ENCODE results near the gene RBM26. TPM values are rescaled to one million over a fixed set of nuclear protein-coding genes. Genes with fewer than 3 reads are reported as not detected.

The RBM26 gene
- polyA plus RNA-seq, 1 donor from 2014 or later: 112 TPM

GRCh38 chr13:79448413-79448812 is 42.4 kb upstream of the RBM26 start:
- Histone ChIP-seq H3K36me3 (ENCODE audit: insufficient read depth, low read length) (no peaks in the 10 kb centered on the region), H3K27ac (ENCODE audit: low read length) (no peak overlapping the region), H3K9me3 (ENCODE audit: low read length) (no peaks in the 10 kb centered on the region), H3K9me2 (ENCODE audit: insufficient read depth, low read length) (no peaks in the 10 kb centered on the region), H3K27me3 (ENCODE audit: insufficient read depth, low read depth, low read length) (no peaks in the 10 kb centered on the region), H3K4me2 (ENCODE audit: low read length) (no peak overlapping the region), H3K79me2 (replicated peaks; ENCODE audit: insufficient read depth, low read length) (no peaks in the 10 kb centered on the region), H2AFZ (ENCODE audit: low read depth, low read length) (no peak overlapping the region), H3F3A (ENCODE audit: insufficient read depth, low read length, poor library complexity, severe bottlenecking) (no peaks in the 10 kb centered on the region), H4K20me1 (ENCODE audit: insufficient read depth) (no peaks in the 10 kb centered on the region), H3K4me3 (ENCODE audit: low read length) (no peak overlapping the region), H3K9ac (ENCODE audit: low read length) (no peak overlapping the region)
- TF ChIP-seq, protein P1, sequence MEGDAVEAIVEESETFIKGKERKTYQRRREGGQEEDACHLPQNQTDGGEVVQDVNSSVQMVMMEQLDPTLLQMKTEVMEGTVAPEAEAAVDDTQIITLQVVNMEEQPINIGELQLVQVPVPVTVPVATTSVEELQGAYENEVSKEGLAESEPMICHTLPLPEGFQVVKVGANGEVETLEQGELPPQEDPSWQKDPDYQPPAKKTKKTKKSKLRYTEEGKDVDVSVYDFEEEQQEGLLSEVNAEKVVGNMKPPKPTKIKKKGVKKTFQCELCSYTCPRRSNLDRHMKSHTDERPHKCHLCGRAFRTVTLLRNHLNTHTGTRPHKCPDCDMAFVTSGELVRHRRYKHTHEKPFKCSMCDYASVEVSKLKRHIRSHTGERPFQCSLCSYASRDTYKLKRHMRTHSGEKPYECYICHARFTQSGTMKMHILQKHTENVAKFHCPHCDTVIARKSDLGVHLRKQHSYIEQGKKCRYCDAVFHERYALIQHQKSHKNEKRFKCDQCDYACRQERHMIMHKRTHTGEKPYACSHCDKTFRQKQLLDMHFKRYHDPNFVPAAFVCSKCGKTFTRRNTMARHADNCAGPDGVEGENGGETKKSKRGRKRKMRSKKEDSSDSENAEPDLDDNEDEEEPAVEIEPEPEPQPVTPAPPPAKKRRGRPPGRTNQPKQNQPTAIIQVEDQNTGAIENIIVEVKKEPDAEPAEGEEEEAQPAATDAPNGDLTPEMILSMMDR (IDR thresholded peaks at IDR 0.05; ENCODE audit: poor library complexity, severe bottlenecking): no peak

GRCh38 chr13:79447741-79448140 is 41.7 kb upstream of the RBM26 start:
- Histone ChIP-seq H3K4me2 (ENCODE audit: low read length) (no peak overlapping the region), H3K79me2 (replicated peaks; ENCODE audit: insufficient read depth, low read length) (no peaks in the 10 kb centered on the region), H3K4me3 (ENCODE audit: low read length) (no peak overlapping the region), H4K20me1 (ENCODE audit: insufficient read depth) (no peaks in the 10 kb centered on the region), H3K27ac (ENCODE audit: low read length) (no peak overlapping the region), H3K9ac (ENCODE audit: low read length) (no peak overlapping the region), H2AFZ (ENCODE audit: low read depth, low read length) (no peak overlapping the region), H3F3A (ENCODE audit: insufficient read depth, low read length, poor library complexity, severe bottlenecking) (no peaks in the 10 kb centered on the region), H3K9me2 (ENCODE audit: insufficient read depth, low read length) (no peaks in the 10 kb centered on the region), H3K36me3 (ENCODE audit: insufficient read depth, low read length) (no peaks in the 10 kb centered on the region), H3K27me3 (ENCODE audit: insufficient read depth, low read depth, low read length) (no peaks in the 10 kb centered on the region), H3K9me3 (ENCODE audit: low read length) (no peaks in the 10 kb centered on the region)
- TF ChIP-seq, protein P1 (IDR thresholded peaks at IDR 0.05; ENCODE audit: poor library complexity, severe bottlenecking): no peak

- Histone ChIP-seq H4K20me1 (ENCODE audit: insufficient read depth) (no peaks in the 10 kb centered on the region), H3K27ac (ENCODE audit: low read length) (no peak overlapping the region), H3K27me3 (ENCODE audit: insufficient read depth, low read depth, low read length) (no peaks in the 10 kb centered on the region), H3K4me3 (ENCODE audit: low read length) (no peak overlapping the region), H3K9ac (ENCODE audit: low read length) (no peak overlapping the region), H3K4me2 (ENCODE audit: low read length) (no peak overlapping the region), H3K36me3 (ENCODE audit: insufficient read depth, low read length) (no peaks in the 10 kb centered on the region), H3K9me3 (ENCODE audit: low read length) (no peaks in the 10 kb centered on the region), H2AFZ (ENCODE audit: low read depth, low read length) (no peak overlapping the region), H3K9me2 (ENCODE audit: insufficient read depth, low read length) (no peaks in the 10 kb centered on the region), H3K79me2 (replicated peaks; ENCODE audit: insufficient read depth, low read length) (no peaks in the 10 kb centered on the region), H3F3A (ENCODE audit: insufficient read depth, low read length, poor library complexity, severe bottlenecking) (no peaks in the 10 kb centered on the region)
- TF ChIP-seq MXI1 (conservative IDR thresholded peaks at IDR 0.05; ENCODE audit: poor library complexity, severe bottlenecking) (no peak), EZH2 (IDR thresholded peaks at IDR 0.05; ENCODE audit: borderline replicate concordance, insufficient read depth, low read length, poor library complexity, severe bottlenecking) (no peak), EP300 (conservative IDR thresholded peaks at IDR 0.05; ENCODE audit: poor library complexity, severe bottlenecking) (no peak), RAD21 (conservative IDR thresholded peaks at IDR 0.05) (no peak), POLR2AphosphoS5 (IDR thresholded peaks at IDR 0.05) (no peak), SMC3 (conservative IDR thresholded peaks at IDR 0.05; ENCODE audit: poor library complexity) (no peak)
- TF ChIP-seq, protein P2, sequence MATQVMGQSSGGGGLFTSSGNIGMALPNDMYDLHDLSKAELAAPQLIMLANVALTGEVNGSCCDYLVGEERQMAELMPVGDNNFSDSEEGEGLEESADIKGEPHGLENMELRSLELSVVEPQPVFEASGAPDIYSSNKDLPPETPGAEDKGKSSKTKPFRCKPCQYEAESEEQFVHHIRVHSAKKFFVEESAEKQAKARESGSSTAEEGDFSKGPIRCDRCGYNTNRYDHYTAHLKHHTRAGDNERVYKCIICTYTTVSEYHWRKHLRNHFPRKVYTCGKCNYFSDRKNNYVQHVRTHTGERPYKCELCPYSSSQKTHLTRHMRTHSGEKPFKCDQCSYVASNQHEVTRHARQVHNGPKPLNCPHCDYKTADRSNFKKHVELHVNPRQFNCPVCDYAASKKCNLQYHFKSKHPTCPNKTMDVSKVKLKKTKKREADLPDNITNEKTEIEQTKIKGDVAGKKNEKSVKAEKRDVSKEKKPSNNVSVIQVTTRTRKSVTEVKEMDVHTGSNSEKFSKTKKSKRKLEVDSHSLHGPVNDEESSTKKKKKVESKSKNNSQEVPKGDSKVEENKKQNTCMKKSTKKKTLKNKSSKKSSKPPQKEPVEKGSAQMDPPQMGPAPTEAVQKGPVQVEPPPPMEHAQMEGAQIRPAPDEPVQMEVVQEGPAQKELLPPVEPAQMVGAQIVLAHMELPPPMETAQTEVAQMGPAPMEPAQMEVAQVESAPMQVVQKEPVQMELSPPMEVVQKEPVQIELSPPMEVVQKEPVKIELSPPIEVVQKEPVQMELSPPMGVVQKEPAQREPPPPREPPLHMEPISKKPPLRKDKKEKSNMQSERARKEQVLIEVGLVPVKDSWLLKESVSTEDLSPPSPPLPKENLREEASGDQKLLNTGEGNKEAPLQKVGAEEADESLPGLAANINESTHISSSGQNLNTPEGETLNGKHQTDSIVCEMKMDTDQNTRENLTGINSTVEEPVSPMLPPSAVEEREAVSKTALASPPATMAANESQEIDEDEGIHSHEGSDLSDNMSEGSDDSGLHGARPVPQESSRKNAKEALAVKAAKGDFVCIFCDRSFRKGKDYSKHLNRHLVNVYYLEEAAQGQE (IDR thresholded peaks at IDR 0.05; ENCODE audit: borderline replicate concordance): no peak
- TF ChIP-seq, protein P1 (IDR thresholded peaks at IDR 0.05; ENCODE audit: poor library complexity, severe bottlenecking): no peak
Measured at GRCh38 chr13:79447141-79447540, 41.1 kb upstream of the RBM26 start.

Measured in neural cell (in vitro differentiated cells).